Measurements from ENCODE around the gene CCDC3.

GRCh38 chr10:13037832-13038231 is 36.3 kb upstream of the CCDC3 start:
- TF ChIP-seq POLR2A (IDR thresholded peaks at IDR 0.05) (no peak), CTCF (IDR thresholded peaks at IDR 0.05) (no peak)
